Neural cell (in vitro differentiated cells): ENCODE measurements around the gene CCDC88A. TPM values are rescaled to one million over a fixed set of nuclear protein-coding genes. Genes with fewer than 3 reads are reported as not detected.
A peak's percentile ranks its signal among the peaks of the same experiment; 100 is the strongest.

Experiments used
- H2AFZ ChIP-seq: fragments of 200-600, 300-800 bp; sonication (generic), shearing (Covaris generic); 2 replicates; pipeline ENCODE4 v1.6.0; 2014; ENCODE audit warnings: low read depth, mild to moderate bottlenecking, antibody characterized with exemption, low read length, moderate library complexity
- H3F3A ChIP-seq: fragments of 200-600 bp; shearing (Covaris generic); 2 replicates; pipeline ENCODE4 v1.6.1; 2016; ENCODE audit warnings: mild to moderate bottlenecking, moderate library complexity, mixed read lengths, antibody characterized with exemption, low read length; ENCODE audit not compliant: insufficient read depth, poor library complexity, severe bottlenecking
- H3K27ac ChIP-seq: fragments of 200-600, 300-800 bp; sonication (generic), shearing (Covaris generic); 2 replicates; pipeline ENCODE4 v1.5.1; 2014; ENCODE audit warnings: mild to moderate bottlenecking, low read length, moderate library complexity
- H3K27me3 ChIP-seq: fragments of 300-800, 200-600 bp; sonication (generic), shearing (Covaris generic); 2 replicates; pipeline ENCODE4 v1.6.0; 2014; ENCODE audit warnings: mild to moderate bottlenecking, low read depth, low read length, moderate library complexity; ENCODE audit not compliant: insufficient read depth
- H3K36me3 ChIP-seq: fragments of 300-800, 200-600 bp; sonication (generic), shearing (Covaris generic); 2 replicates; pipeline ENCODE4 v1.5.1; 2014; ENCODE audit warnings: mild to moderate bottlenecking, antibody characterized with exemption, low read length, moderate library complexity; ENCODE audit not compliant: insufficient read depth
- H3K4me2 ChIP-seq: fragments of 300-800, 200-600 bp; sonication (generic), shearing (Covaris generic); 2 replicates; pipeline ENCODE4 v1.6.0; 2014; ENCODE audit warnings: mild to moderate bottlenecking, low read length
- H3K4me3 ChIP-seq: fragments of 300-800, 200-600 bp; sonication (generic), shearing (Covaris generic); 2 replicates; pipeline ENCODE4 v1.5.1; 2014; ENCODE audit warnings: mild to moderate bottlenecking, low read length, moderate library complexity
- H3K79me2 ChIP-seq: fragments of 200-600 bp; shearing (Covaris generic); replicated peaks from 2 replicates; pipeline ENCODE4 v1.6.0; 2014; ENCODE audit warnings: mild to moderate bottlenecking, low read length, moderate library complexity; ENCODE audit not compliant: insufficient read depth
- H3K9ac ChIP-seq: fragments of 300-800, 200-600 bp; sonication (generic), shearing (Covaris generic); 2 replicates; pipeline ENCODE4 v1.6.1; 2016; ENCODE audit warnings: mild to moderate bottlenecking, low read length, mixed read lengths
- H3K9me2 ChIP-seq: fragments of 200-600 bp; shearing (Covaris generic); 2 replicates; pipeline ENCODE4 v1.6.1; 2016; ENCODE audit warnings: mild to moderate bottlenecking, low read length, mixed read lengths; ENCODE audit not compliant: insufficient read depth
- H3K9me3 ChIP-seq: fragments of 200-600, 300-800 bp; sonication (generic), shearing (Covaris generic); 2 replicates; pipeline ENCODE4 v1.6.1; 2016; ENCODE audit warnings: mild to moderate bottlenecking, mixed run types, low read length, moderate library complexity, mixed read lengths
- H4K20me1 ChIP-seq: fragments of 200-600 bp; shearing (Covaris generic); 2 replicates; pipeline ENCODE4 v1.6.1; 2016; ENCODE audit warnings: mild to moderate bottlenecking, mixed run types; ENCODE audit not compliant: insufficient read depth
- CTCF ChIP-seq: fragments of 450-650 bp; IDR thresholded peaks from 2 replicates; pipeline ENCODE4 v1.5.1; 2014; ENCODE audit warnings: antibody characterized with exemption, mild to moderate bottlenecking, moderate library complexity; ENCODE audit not compliant: poor library complexity, severe bottlenecking
- EP300 ChIP-seq: fragments of 450-650 bp; conservative IDR thresholded peaks from 2 replicates; pipeline ENCODE4 v1.6.1; 2014; ENCODE audit warnings: antibody characterized with exemption, mild to moderate bottlenecking, moderate library complexity; ENCODE audit not compliant: poor library complexity, severe bottlenecking
- EZH2 ChIP-seq: fragments of 200-600, 300-800 bp; shearing (Covaris generic), sonication (generic); IDR thresholded peaks from 2 replicates; pipeline ENCODE4 v1.6.1; 2014; ENCODE audit warnings: antibody characterized with exemption, low read length, borderline replicate concordance, mild to moderate bottlenecking; ENCODE audit not compliant: insufficient read depth, poor library complexity, severe bottlenecking
- MXI1 ChIP-seq: fragments of 450-650 bp; conservative IDR thresholded peaks from 2 replicates; pipeline ENCODE4 v1.6.1; 2014; ENCODE audit warnings: antibody characterized with exemption, mild to moderate bottlenecking; ENCODE audit not compliant: poor library complexity, severe bottlenecking
- POLR2AphosphoS5 ChIP-seq: IDR thresholded peaks from 2 replicates; pipeline ENCODE4 v1.6.1; 2012
- RAD21 ChIP-seq: fragments of 450-650 bp; conservative IDR thresholded peaks from 2 replicates; pipeline ENCODE4 v1.6.1; 2014; ENCODE audit warnings: antibody characterized with exemption, mild to moderate bottlenecking, moderate library complexity
- REST ChIP-seq: IDR thresholded peaks from 2 replicates; pipeline ENCODE4 v1.6.1; 2012; ENCODE audit warnings: borderline replicate concordance
- SMC3 ChIP-seq: fragments of 450-650 bp; conservative IDR thresholded peaks from 2 replicates; pipeline ENCODE4 v1.6.1; 2014; ENCODE audit warnings: antibody characterized with exemption, mild to moderate bottlenecking, moderate library complexity; ENCODE audit not compliant: poor library complexity
- TAF1 ChIP-seq: IDR thresholded peaks from 2 replicates; pipeline ENCODE4 v1.6.1; 2012; ENCODE audit warnings: low read depth
- polyA plus RNA-seq: library from polyadenylated mRNA; depleted of rRNA; stranded (reverse); fragments of >200 nt; gene quantifications from 2 replicates; pipeline ENCODE4 v1.2.3, GENCODE V29; 2014

CCDC88A gene
- polyA plus RNA-seq, 1 donor from 2014 or later, result 224 TPM

GRCh38 chr2:55416786-55417568 lies 2.7 kb downstream of the CCDC88A start:
- Histone ChIP-seq H3K36me3 (no peaks in the 10 kb centered on the region), H3K9me3 (no peaks in the 10 kb centered on the region), H2AFZ (no peak overlapping the region), H3K4me3 (peak overlapping the region; percentile 75), H3K79me2 (peaks cover 69% of the 10 kb centered on the region), H4K20me1 (no peaks in the 10 kb centered on the region), H3F3A (peaks cover 8% of the 10 kb centered on the region), H3K27ac (no peak overlapping the region), H3K9ac (peak overlapping the region; percentile 4), H3K9me2 (no peaks in the 10 kb centered on the region), H3K27me3 (no peaks in the 10 kb centered on the region), H3K4me2 (peak overlapping the region; percentile 92)
- TF ChIP-seq SMC3 (no peak), REST (no peak), EP300 (no peak), POLR2AphosphoS5 (no peak), EZH2 (no peak), TAF1 (no peak), MXI1 (no peak), CTCF (no peak)

GRCh38 chr2:55415300-55415699 lies 4.4 kb downstream of the CCDC88A start:
- Histone ChIP-seq H3K9ac (no peak overlapping the region), H3K79me2 (peaks cover 83% of the 10 kb centered on the region), H3K27me3 (no peaks in the 10 kb centered on the region), H3K4me2 (no peak overlapping the region), H3K4me3 (peak overlapping the region; percentile 46), H2AFZ (no peak overlapping the region), H4K20me1 (no peaks in the 10 kb centered on the region), H3K9me2 (no peaks in the 10 kb centered on the region), H3F3A (peaks cover 8% of the 10 kb centered on the region), H3K36me3 (peaks cover 1% of the 10 kb centered on the region), H3K9me3 (no peaks in the 10 kb centered on the region), H3K27ac (no peak overlapping the region)
- TF ChIP-seq TAF1 (no peak), MXI1 (no peak), REST (no peak), CTCF (no peak), RAD21 (no peak), POLR2AphosphoS5 (no peak), SMC3 (no peak), EZH2 (no peak), EP300 (no peak)
